AG20443 (cell line): ENCODE measurements around the gene XXYLT1.
"Not testable (repeated sequence)": the region's sequence is repeated elsewhere in the genome, so short reads cannot be mapped to it uniquely, and the experiment has no call there.

ENCODE experiments used
- DNase-seq: peaks from one replicate; pipeline ENCODE4 v3.0.0; 2012; ENCODE audit warnings: low spot score, mixed read lengths

XXYLT1 gene

GRCh38 chr3:195096484-195097330 lies 174.3 kb downstream of the XXYLT1 start:
- no peak for DNase-seq

- no peak for DNase-seq
Measured at GRCh38 chr3:195096053-195096452, 174.9 kb downstream of the XXYLT1 start.

GRCh38 chr3:195095704-195096036 lies 175.3 kb downstream of the XXYLT1 start:
- no peak for DNase-seq

GRCh38 chr3:195095035-195095703 lies 175.8 kb downstream of the XXYLT1 start:
- no peak for DNase-seq

GRCh38 chr3:195094191-195094921 lies 176.6 kb downstream of the XXYLT1 start:
- no peak for DNase-seq

- no peak for DNase-seq
Measured at GRCh38 chr3:195093731-195094130, 177.2 kb downstream of the XXYLT1 start.

GRCh38 chr3:195087840-195088601 lies 182.9 kb downstream of the XXYLT1 start:
- not testable (repeated sequence) for DNase-seq

GRCh38 chr3:195087328-195087727 lies 183.6 kb downstream of the XXYLT1 start:
- no peak for DNase-seq

GRCh38 chr3:195086885-195087284 lies 184.1 kb downstream of the XXYLT1 start:
- DNase-seq: no peak

GRCh38 chr3:195086341-195086740 lies 184.6 kb downstream of the XXYLT1 start:
- no peak for DNase-seq

GRCh38 chr3:195085356-195086130 lies 185.4 kb downstream of the XXYLT1 start:
- DNase-seq: no peak

GRCh38 chr3:195084746-195085145 lies 186.2 kb downstream of the XXYLT1 start:
- no peak for DNase-seq

GRCh38 chr3:195083659-195084058 lies 187.3 kb downstream of the XXYLT1 start:
- no peak for DNase-seq

GRCh38 chr3:195082811-195083210 lies 188.1 kb downstream of the XXYLT1 start:
- DNase-seq: no peak

- no peak for DNase-seq
Measured at GRCh38 chr3:195081242-195081963, 189.6 kb downstream of the XXYLT1 start.

GRCh38 chr3:195080571-195081151 lies 190.3 kb downstream of the XXYLT1 start:
- no peak for DNase-seq

- DNase-seq: no peak
Measured at GRCh38 chr3:195080125-195080524, 190.8 kb downstream of the XXYLT1 start.

- no peak for DNase-seq
Measured at GRCh38 chr3:195079636-195080035, 191.3 kb downstream of the XXYLT1 start.

GRCh38 chr3:195078891-195079440 lies 192.0 kb downstream of the XXYLT1 start:
- no peak for DNase-seq
